Immature natural killer cell (primary cell): ENCODE measurements around the gene GXYLT1. TPM values are rescaled to one million over a fixed set of nuclear protein-coding genes. Genes with fewer than 3 reads are reported as not detected.
"Not testable (repeated sequence)": the region's sequence is repeated elsewhere in the genome, so short reads cannot be mapped to it uniquely, and the experiment has no call there.

Experiments used
- DNase-seq, 3 donors: peaks; one replicate each; pipeline ENCODE4 v3.0.0; 2022; ENCODE audit warnings: mixed read lengths in 1 of 3
- H3K27ac Mint-ChIP-seq, 6 donors: one replicate each; pipeline ENCODE4 v1.8.0; 2020; ENCODE audit warnings: mixed read lengths in 6 of 6, mild to moderate bottlenecking in 5 of 6, inconsistent platforms in 4 of 6, moderate library complexity in 3 of 6
- H3K27me3 Mint-ChIP-seq, 3 donors: one replicate each; pipeline ENCODE4 v1.8.0; 2020 to 2021; ENCODE audit warnings: low read depth in 3 of 3, mild to moderate bottlenecking in 3 of 3, mixed read lengths in 3 of 3, moderate library complexity in 3 of 3, inconsistent platforms in 1 of 3
- H3K36me3 Mint-ChIP-seq, 3 donors: one replicate each; pipeline ENCODE4 v1.8.0; 2020; ENCODE audit warnings: mixed read lengths in 3 of 3, inconsistent platforms in 2 of 3, mild to moderate bottlenecking in 2 of 3
- H3K4me1 Mint-ChIP-seq, 2 donors: one replicate each; pipeline ENCODE4 v1.8.0; 2020; ENCODE audit warnings: inconsistent platforms in 2 of 2, mild to moderate bottlenecking in 2 of 2, mixed read lengths in 2 of 2, moderate library complexity in 1 of 2
- H3K4me3 Mint-ChIP-seq, 5 donors: one replicate each; pipeline ENCODE4 v1.8.0; 2020; ENCODE audit warnings: mild to moderate bottlenecking in 5 of 5, mixed read lengths in 5 of 5, inconsistent platforms in 3 of 5, moderate library complexity in 3 of 5
- H3K9me3 Mint-ChIP-seq, 6 donors: one replicate each; pipeline ENCODE4 v1.8.0; 2020; ENCODE audit warnings: mild to moderate bottlenecking in 6 of 6, mixed read lengths in 6 of 6, inconsistent platforms in 4 of 6, moderate library complexity in 3 of 6
- polyA plus RNA-seq, 3 donors: library from polyadenylated mRNA; unstranded; fragments of 300-500 nt; fragmentation: Illumina TruSeq; gene quantifications; one replicate each; pipeline ENCODE4 v1.2.3, GENCODE V29; 2021

The GXYLT1 gene
- polyA plus RNA-seq, 3 donors from 2014 or later: 3.1 to 5.9 (median 4.1) TPM

DNA sequence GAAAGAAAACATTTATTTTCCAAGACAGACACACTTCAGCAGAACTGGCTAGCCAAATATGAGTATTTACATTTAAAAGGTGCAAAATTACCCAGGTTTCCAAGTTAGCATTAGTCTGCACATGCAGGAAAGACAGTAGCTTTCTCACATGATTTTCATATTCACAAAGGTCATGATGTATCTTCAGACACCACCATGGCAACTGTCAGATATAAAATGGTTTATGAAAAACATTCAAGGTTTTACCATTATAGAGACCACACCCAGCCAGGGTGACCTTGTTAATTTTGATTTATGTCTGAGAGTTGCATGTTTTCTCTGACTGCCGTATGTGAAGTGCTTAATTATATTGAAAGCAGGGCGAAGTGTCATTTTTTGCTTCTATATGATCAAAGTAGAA is 91.2 kb downstream of the GXYLT1 start:
- Mint-ChIP-seq H3K27ac (no peak overlapping the region), H3K36me3 (peaks cover 0 to 3% (median 0%) of the 10 kb centered on the region in 3 donors), H3K4me1 (no peaks in the 10 kb centered on the region), H3K27me3 (peaks cover 0 to 4% (median 2%) of the 10 kb centered on the region in 3 donors), H3K9me3 (peaks cover 0 to 2% (median 0%) of the 10 kb centered on the region in 6 donors), H3K4me3 (no peak overlapping the region)
- no peak for DNase-seq

DNA sequence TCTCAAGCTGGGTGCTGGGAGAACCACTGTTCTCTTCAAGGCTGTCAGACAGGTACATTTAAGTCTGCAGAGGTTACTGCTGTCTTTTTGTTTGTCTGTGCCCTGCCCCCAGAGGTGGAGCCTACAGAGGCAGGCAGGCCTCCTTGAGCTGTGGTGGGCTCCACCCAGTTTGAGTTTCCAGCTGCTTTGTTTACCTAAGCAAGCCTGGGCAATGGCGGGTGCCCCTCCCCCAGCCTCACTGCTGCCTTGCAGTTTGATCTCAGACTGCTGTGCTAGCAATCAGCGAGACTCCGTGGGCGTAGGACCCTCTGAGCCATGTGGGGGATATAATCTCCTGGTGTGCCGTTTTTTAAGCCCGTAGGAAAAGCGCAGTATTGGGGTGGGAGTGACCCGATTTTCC is 95.7 kb downstream of the GXYLT1 start:
- not testable (repeated sequence) for H3K4me3 Mint-ChIP-seq, H3K27ac Mint-ChIP-seq, DNase-seq, H3K27me3 Mint-ChIP-seq, H3K4me1 Mint-ChIP-seq, H3K36me3 Mint-ChIP-seq
- H3K9me3 Mint-ChIP-seq: peaks cover 0 to 19% (median 9%) of the 10 kb centered on the region in 6 donors

DNA sequence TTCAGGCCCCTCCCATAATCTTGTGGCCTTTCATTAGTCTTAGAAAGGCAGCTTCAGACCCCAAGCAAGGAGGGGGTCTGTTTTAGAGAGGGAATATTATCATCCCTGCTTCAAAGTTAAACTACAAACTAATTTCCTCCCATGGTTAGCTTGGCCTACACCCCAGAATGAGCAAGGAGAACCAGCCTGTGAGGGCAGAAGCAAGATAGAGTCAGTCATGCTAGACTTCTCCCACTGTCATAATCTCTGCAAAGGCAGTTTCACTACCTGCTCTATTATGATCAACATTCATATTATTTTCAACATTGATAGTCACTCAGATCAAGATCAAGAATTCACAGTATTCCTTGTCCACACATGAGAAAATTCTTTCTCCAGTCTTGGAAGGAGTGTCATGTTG is 105.1 kb downstream of the GXYLT1 start:
- Mint-ChIP-seq H3K27me3 (peaks cover 2 to 7% (median 5%) of the 10 kb centered on the region in 3 donors), H3K4me1 (no peaks in the 10 kb centered on the region), H3K4me3 (no peak overlapping the region), H3K27ac (no peak overlapping the region), H3K9me3 (no peaks in the 10 kb centered on the region), H3K36me3 (no peaks in the 10 kb centered on the region)
- no peak for DNase-seq

DNA sequence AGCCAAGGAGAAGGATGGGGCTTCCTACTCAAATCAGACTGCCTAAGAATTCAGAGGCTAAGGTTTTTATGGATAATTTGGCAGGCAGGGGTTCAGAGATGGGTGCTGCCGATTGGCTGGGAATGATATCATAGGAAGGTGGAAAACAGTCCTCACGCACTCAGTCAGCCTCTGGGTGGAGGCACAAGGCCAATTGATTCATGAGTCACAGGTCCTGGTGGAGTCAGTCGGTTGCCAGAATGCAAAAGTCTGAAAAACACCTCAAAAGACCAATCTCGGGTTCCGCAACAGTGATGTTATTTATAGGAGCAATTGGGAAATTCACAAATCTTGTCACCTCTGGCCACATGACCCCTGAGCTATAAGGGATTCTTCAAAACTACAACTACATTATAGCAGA is 105.5 kb downstream of the GXYLT1 start:
- Mint-ChIP-seq H3K36me3 (no peaks in the 10 kb centered on the region), H3K27me3 (peaks cover 2 to 7% (median 5%) of the 10 kb centered on the region in 3 donors), H3K27ac (no peak overlapping the region), H3K9me3 (no peaks in the 10 kb centered on the region), H3K4me3 (no peak overlapping the region), H3K4me1 (no peaks in the 10 kb centered on the region)
- no peak for DNase-seq

DNA sequence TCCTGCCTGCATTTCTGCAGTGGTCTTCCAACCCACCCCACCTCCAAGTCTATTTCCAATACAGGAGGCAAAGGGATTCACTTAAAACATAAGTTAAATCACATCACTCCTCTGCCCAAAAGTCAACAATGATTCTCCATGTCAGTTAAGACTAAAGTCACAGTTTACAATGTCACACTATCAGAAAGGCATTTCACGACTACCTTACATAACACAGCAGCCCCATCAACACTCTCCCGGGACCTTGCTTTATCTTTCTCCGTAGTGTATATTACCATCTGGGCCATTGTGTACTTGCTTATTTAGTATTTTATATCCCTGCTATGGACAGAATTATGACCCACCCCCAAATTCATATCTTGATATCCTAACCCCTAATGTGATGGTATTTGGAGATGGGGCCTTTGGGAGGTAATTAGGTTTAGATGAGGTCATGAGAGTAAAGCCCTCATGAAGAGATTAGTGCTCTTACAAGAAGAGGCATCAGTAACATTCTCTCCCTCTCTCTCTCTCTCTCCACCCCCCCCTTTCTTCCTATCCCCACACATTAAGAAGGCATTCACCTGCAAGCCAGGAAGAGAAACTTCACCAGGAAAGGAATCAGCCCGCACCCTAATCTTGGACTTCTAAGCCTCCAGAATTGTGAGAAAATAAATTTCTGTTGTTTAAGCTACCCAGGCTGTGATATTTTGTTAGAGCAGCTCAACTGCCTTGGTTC is 112.7 kb downstream of the GXYLT1 start:
- no peak for DNase-seq
- no peaks in the 10 kb centered on the region for H3K4me1 Mint-ChIP-seq

More for the DNA sequence above, 112.7 kb downstream of the GXYLT1 start:
- Mint-ChIP-seq H3K36me3 (no peaks in the 10 kb centered on the region), H3K27ac (no peak overlapping the region), H3K27me3 (peaks cover 3 to 6% (median 3%) of the 10 kb centered on the region in 3 donors), H3K4me3 (no peak overlapping the region), H3K9me3 (no peaks in the 10 kb centered on the region)

Other genes starting within 250 kb of the GXYLT1 start
- gene YAF2, start 93.4 kb upstream of the GXYLT1 start, polyA plus RNA-seq: 10 to 100 TPM; 13.8 to 24.5 (median 16.4) TPM
- 10 to 100 TPM; 57.2 to 98.5 (median 91.3) TPM for gene ZCRB1, start 181.2 kb upstream of the GXYLT1 start, polyA plus RNA-seq
- gene PPHLN1, start 181.3 kb upstream of the GXYLT1 start, polyA plus RNA-seq: 100 to 1,000 TPM; 106 to 116 (median 107) TPM